ENCODE results near the gene NR1I3.

- TF ChIP-seq CTCF (IDR thresholded peaks at IDR 0.05): no peak
- no peak for TF ChIP-seq EP300 (IDR thresholded peaks at IDR 0.05)
- no peak for TF ChIP-seq POLR2A (IDR thresholded peaks at IDR 0.05)
Observed at GRCh38 chr1:161189036-161189435, 49.0 kb downstream of the NR1I3 start.

Data from upper lobe of left lung (tissue), 4 donors.